Ovary (tissue), 3 donors: Measurements from ENCODE around the gene ELFN1.

ENCODE experiments used
- CTCF ChIP-seq, 3 donors: fragments of 450-650 bp in 2 of 3; fragments of 200-600 bp in 1 of 3; IDR thresholded peaks; one replicate each; pipeline versions ENCODE4 v1.5.1 to v1.8.0; 2016 to 2022; ENCODE audit warnings: antibody characterized with exemption in 3 of 3, mild to moderate bottlenecking in 1 of 3
- EP300 ChIP-seq: sonication (generic); formaldehyde crosslinking; IDR thresholded peaks from one replicate; pipeline ENCODE4 v1.6.1; 2017; ENCODE audit warnings: antibody characterized with exemption
- POLR2A ChIP-seq: fragments of 450-650 bp; IDR thresholded peaks from one replicate; pipeline ENCODE4 v1.6.1; 2017; ENCODE audit warnings: antibody characterized with exemption, mild to moderate bottlenecking, moderate library complexity
- donor health status: DM: no; HTN: no; CAD: no.

GRCh38 chr7:1692515-1693418, 22.7 kb downstream of the ELFN1 start:
- TF ChIP-seq POLR2A: no peak
- TF ChIP-seq CTCF (IDR thresholded peaks at IDR 0.05): no peak
- no peak for TF ChIP-seq EP300
